HG02798 (cell line): ENCODE measurements around the gene TSPEAR.

Source experiments
- ATAC-seq: cut with Tn5 transposase; IDR thresholded peaks from one replicate; pipeline ENCODE4 v1.9.1; 2021; ENCODE audit warnings: mild to moderate bottlenecking; ENCODE audit not compliant: unreplicated experiment, poor library complexity

The TSPEAR gene

DNA sequence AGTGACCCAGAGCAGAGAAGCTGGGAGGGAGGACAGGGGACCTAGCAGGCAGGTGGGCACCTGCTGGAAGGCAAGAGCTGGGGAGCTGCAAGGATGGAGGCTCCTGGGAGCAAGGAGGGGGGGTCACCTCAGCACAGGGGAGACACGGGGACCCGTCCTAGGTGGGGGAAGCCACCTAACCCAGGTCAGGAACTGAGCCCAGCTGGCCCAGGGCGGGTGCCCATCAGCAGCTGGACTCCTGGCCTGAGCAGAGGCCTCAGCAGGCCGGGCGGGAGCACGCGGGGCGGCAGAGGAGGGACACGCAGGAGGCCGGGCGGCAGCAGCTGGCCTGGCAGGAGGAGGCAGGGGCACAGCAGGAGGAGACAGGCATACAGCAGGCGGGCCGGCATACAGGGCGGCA lies 172.3 kb downstream of the TSPEAR start:
- ATAC-seq = no peak

DNA sequence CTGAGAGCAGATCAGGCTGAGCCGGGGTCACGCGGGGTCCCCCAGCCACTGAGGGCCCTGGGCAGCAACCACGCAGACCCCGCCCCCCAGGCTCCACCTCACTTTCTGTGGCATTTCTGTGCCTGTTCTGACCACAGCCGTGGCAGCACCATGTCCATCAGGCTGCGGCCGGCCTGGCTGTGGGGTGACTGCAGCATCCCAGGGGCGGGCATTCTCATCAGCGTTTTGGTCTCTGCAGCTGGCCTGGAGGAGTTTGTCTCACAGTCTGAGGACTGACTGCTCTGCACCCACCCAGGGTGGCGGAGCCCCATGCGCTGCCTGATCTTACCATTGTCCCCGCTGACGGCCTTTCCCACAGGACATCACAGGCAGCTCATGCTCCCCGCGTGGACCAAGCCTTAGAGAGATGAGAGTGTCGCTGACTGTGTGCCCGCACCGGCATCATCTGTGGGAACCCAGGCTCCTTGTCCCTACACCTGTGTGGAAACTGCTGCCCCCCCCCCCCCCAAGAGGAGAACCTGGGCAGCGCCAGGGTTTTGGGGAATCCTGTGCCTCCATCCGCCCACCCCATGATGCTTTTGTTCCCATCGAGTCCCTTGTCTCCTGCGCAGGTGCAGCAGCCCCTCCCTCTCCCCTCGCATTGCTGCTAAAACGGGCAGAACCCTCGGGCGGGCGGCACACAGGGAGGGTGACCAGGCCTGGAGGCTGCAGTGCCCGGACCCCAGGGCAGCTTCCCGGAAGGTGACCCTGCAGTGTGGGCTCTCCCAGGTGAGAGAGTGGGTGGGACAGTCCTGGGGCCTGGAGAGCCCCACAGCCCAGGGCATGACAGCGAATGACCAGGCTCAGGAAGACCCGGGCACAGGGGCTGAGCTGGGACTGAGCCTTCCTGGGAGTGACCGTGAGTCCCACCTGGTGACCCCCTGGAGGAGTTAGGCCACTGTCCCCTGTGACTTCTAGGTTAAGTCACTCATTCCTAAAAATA lies 173.2 kb downstream of the TSPEAR start:
- ATAC-seq = no peak

DNA sequence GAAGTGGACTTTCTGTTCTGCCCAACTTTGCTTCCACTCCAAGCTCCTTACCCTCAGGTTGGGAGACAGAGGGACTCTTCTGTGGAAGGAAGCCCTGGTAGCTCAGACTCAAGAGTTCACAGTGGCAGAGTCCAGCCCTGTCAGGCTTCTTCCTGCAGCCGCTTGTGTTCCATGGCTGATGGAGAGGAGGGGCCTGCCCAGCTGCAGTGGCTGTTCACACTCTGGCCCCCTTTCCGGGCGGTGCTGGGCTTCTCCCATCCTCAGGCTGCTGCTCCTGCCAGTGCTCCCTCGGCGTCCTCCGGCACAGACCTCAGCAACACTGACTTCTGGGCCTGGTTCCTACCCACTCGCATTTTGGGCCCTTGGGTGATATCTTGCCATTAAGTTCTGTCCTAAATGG lies 175.4 kb downstream of the TSPEAR start:
- no peak for ATAC-seq

DNA sequence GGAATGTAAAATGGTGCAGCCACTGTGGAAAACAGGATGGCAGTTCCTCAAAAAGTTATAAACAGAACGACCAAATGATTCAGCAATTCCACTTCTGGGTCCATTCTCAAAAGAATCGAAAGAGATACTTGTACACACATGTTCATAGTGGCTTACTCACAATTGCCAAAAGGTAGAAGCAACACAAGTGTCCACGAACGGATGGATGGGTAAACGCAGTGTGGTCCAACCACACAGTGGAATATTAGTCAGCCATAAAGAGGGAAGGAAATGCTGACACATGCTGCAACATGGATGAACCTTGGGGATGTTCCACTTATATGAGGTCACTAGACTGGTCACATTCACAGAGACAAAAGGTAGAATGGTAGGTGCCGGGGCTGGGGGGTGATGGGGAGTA lies 176.7 kb downstream of the TSPEAR start:
- ATAC-seq = no peak

DNA sequence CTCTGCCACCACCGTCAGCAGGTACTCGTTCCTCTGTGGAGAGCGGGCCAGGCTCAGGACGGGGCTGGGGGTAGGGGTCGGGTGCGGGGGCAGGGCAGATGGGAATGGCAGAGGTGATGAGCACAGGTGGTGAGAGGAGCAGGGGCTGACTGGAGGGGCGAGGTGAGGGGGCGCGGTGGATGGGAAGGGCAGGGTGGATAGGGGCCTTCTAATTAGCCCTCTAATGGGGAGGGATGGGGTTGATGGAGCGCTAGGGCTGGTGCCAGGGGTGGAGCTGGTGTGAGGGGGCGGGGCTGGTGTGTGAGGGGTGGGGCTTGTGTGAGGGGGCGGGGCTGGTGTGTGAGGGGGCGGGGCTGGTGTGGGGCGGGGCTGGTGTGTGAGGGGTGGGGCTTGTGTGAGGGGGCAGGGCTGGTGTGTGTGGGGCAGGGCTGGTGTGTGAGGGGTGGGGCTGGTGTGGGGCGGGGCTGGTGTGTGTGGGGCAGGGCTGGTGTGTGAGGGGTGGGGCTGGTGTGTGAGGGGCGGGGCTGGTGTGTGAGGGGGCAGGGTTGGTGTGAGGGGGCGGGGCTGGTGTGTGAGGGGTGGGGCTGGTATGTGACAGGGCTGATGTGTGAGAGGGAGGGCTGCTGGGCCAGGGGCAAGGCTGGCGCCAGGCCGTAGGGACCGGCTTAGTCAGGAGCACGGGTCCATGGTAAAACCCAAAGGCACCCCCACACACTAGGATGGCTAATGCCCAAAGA lies 177.3 kb downstream of the TSPEAR start:
- ATAC-seq = no peak

DNA sequence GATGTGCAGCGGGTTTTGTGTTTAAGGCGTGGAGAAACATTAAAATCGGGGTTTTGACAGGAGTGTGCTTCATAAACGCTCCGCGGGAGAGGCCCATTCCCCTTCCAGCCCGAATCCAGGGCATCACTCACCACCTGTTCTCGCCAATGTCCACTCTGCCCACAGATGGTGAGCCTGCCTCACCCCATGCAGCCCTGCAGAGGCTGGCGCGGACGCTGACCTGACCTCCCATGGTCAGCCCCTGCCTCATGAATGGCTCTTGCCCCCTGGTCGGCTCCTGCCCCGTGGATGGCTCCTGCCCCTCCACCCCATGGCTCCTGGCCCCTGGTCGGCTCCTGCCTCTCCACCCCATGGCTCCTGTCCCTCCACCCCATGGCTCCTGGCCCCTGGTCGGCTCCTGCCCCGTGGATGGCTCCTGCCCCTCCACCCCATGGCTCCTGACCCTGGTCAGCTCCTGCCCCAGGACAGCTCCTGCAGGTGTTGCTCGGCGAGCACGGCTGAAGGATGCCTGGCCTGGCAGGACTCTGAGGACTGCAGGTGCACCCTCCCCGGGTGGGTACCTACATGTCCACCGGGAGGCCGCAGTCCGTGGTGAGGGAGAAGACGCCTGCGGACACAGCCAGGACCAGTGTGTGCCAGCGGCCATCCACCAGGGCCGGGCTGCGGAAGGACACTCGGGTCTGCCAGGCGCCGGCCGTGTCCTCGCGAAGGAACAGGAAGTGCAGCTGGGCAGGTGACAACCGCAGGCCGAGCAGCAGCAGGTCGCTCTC lies 178.1 kb downstream of the TSPEAR start:
- ATAC-seq = no peak

DNA sequence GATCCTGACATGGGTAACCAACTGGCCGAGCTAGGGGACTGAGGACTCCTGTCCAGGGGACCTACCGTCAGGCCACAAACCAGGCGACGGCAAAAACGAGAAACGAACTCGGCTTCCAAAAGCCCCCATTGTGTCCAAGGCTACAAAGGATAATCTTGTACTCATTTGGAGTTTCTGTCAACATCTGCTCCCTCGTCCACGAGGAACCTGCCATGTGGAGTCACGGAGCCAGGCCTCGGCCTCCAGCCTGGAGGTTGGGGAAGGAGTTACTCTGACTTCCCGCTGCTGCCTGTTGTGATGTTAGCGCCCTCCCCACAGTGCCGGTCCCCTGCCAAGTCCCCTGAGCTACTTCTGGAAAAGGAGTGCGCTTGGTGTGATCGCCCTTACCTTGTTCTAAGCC lies 178.7 kb downstream of the TSPEAR start:
- no peak for ATAC-seq

DNA sequence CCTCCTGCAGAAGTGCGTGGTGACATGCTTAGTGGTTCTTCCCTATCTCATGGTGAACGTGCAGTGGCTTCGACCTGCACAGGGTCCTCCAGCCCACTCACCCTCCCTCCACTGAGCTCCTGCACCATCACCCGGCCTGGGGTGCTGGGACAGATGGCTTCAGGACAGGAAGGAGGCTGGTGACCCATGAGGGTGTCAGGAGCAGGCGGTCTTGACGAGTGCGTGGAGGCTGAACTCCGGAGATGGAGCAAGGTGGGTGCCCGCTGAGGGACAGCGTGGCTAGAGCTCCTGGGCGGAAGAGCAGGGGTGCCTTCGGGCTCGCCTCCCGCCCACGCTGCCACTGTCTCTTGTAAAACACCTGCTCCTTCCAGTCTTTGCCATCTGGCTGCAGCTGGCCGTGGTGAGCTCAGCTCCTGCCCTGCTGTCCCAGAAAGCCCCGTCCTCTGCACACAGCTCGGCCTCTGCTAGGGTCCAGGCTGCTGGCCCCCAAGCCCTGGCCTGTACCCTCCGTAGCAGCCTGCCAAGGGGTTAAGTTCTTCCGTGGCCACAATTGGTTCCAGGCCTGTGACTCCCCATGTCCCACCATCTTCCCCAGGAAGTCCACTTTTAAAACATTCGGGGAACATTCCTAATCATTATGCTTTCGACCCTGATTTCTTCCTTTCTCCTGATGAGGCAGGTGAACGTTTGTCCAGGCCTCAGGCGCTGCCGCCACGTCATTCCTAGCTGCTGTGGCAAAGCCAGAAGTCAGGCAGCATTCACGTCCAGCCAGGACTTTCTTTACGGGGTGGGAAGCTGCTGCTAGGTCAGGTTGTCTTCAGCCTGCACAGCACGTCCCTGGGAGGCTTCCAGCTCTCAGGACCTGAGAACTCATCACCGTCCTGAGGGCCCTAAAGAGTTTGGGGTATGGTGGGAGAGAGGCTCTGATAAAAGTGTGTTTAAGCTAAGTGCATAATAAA lies 179.5 kb downstream of the TSPEAR start:
- no peak for ATAC-seq

DNA sequence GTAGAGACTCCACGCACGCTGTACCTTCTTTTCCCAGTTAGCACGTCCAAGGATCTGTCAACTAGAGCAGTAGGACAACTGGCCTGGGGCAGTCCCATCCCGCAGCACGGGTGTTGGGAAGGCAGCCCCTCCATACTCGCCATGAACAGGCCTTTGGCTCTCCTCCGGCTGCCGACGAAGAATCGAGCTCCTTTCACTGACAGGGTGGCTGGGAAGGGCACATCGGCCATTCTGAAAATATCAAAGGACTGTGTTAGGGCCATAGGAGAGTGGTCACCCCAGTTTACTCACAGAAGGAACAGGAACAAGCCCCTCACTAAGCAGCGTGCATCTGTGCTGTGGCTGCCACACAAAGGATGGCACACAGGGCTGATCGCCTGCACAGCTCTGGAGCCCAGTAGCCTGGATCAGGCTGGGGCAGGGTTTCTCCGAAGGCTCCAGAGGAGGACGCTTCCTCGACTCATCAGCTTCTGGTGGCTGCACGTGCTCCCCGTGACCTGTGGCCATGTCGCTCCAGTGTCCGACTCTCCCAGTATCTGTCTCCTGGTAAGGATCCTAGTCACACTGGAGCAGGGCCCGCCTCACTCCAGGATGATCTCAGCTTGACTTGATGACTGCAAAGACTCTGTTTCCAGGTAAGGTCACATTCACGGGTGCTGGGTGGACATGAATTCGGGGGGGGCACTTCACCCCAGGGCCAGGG lies 180.3 kb downstream of the TSPEAR start:
- no peak for ATAC-seq

DNA sequence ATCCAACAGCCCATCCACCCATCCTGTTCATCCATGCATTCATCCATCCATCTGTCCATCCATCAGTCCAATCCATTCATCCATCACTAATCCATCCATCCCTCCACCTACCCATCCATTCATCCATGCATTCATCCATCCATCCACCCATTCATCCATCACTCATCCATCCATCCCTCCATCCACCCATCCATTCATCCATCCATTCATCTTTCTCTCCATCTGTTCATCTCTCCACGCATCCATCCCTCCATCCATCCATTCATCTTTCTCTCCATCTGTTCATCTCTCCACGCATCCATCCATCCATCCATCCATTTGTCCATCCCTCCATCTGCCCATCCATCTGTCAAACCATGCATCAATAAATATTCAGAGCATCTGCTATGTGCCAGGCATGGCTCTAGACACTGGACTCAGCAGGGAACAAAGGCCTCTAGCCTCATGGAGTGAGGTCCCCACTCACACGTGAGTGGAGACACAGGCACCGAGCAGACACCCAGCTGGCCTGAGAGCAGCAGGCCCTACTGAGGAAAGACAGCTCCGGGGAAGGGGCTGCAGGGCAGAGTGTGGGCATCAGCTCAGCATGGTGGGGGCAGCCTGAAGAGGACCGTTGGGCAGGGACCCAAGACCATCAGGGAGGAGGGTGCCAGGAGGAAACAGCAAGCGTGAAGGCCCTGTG lies 181.0 kb downstream of the TSPEAR start:
- no peak for ATAC-seq

DNA sequence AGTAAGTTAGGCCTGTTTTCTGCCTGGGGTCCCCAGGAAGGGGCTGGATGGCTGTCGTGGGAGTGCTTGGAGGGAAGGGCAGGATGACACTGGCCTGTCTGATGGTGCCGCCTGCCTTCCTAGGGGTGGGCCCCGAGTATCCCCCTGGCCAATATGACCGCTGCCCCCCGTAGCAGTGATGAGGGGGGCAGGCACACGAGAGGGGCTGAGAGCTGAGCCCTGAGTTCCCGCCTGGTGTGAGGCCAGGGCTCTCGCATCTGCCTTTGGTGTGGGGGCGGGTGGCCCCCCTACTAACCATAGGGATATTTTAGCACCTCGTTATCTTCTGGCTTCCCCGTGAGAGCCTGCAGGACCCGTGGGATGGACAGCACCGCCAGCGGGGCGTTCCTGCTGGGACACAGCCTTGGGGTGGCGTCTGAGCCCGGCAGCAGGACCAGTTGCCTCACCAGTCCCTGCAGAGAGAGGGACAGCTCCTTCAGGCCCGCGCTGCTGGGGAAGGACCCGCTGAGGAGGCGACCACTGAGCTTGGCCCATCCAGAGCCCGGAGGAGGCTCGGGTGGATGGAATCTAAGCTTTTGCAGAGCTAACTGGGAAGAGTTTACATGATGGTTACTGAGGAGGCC lies 181.8 kb downstream of the TSPEAR start:
- ATAC-seq = no peak

DNA sequence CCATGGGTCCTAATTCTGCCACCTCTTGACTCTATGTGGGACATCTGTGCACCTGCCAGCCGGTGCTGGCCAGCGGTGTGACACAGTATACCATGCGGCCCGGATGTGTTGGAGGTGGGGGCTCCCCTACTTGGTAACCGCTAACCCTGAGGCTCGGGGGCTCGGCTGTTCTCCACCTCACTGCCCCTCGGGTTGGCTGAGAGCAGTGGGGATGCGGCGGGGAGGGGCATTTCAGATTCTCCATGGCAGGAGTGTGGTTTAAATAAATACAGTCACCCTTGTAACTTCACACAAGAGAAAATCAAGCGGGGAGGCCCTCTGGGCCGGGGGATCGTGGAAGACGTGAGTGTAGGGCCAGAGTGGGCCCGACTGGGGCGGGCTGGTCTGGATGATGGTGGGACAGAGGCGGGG lies 182.4 kb downstream of the TSPEAR start:
- ATAC-seq = no peak

DNA sequence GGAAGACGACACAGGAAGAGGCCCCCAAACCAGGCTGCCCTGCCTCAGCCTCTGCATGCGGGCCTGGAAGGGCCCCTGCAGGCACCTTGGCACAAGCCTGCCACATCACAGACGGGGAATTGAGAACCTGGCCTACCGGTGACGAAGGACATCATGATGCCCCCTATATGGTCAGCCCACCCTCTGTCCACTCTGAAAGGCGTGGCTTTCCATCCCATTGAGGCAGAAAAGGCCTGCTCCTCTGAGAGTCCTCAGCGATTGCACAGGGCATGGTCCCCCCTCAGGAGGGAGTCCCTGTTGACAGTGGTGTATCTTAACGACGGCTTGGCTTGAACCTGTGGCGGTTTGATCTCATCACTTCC lies 182.8 kb downstream of the TSPEAR start:
- no peak for ATAC-seq

DNA sequence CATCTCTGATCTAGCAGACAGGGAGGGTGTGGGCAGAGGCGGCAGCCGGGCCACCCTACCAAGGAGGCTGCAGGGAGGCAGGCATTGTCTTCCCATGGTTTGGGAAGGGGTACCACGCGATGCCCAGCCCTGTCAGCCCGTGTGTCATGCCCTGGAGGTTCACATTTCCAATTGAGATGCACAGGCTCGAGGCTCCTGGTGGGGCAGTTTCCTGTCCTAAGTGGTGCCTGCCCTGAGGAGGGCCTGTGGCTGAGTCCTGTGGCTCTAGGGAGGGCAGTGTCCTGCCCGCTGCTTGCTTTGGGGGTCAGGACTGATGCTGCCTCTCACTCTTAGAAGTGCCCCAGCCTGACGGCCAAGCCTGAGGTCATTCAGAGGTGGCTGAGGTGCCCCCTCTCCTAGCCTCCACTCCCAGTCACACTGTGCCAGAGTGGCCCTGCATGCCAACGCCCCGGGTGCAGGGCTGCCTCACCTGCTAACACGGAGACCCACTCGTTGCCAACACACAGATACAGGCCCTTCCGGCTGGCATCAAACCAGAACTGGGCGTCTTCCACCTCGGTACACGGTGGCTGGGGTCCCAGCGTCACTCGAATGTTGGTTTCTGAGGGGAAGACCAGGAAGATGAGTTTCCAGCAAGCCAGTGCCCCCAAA lies 183.3 kb downstream of the TSPEAR start:
- no peak for ATAC-seq

DNA sequence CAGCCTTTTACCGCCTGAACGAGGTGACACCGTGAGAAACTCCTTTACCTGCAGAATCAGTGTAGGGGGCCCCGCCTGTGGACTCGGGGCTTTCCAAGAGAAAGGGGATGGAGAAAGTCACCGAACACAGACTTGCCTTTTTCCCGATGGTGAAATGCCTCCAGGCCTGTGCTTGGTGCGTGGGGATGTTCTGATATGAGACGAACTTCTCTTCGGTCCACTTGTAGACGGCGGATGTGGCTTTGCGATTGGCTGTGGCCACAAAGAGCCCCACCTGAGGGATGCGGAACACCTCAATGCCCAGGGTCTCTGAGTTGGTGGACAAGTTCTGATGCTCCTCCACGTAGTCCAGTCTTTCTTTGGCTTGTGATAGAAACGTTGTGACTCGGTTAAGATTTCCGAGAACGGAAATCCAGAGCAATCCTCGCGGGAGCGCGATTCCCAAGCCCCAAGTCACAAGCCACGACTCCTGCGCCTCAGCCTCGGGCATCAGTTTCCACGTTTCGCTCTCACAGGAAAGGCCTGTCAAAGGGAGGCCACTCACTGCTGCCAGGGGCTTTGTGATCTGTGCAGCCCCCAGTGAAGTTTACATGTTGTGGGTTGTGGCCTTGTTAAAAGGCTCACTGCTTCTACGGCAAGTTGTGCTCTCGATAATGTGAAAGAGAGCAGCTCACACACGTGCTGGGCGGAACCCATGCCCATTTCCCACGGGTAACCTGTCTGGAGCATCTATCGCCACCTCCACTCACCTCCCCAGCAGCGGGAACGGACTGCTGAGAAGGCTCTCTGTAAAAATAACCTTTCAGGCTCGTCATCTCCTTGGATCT lies 184.0 kb downstream of the TSPEAR start:
- ATAC-seq = no peak

DNA sequence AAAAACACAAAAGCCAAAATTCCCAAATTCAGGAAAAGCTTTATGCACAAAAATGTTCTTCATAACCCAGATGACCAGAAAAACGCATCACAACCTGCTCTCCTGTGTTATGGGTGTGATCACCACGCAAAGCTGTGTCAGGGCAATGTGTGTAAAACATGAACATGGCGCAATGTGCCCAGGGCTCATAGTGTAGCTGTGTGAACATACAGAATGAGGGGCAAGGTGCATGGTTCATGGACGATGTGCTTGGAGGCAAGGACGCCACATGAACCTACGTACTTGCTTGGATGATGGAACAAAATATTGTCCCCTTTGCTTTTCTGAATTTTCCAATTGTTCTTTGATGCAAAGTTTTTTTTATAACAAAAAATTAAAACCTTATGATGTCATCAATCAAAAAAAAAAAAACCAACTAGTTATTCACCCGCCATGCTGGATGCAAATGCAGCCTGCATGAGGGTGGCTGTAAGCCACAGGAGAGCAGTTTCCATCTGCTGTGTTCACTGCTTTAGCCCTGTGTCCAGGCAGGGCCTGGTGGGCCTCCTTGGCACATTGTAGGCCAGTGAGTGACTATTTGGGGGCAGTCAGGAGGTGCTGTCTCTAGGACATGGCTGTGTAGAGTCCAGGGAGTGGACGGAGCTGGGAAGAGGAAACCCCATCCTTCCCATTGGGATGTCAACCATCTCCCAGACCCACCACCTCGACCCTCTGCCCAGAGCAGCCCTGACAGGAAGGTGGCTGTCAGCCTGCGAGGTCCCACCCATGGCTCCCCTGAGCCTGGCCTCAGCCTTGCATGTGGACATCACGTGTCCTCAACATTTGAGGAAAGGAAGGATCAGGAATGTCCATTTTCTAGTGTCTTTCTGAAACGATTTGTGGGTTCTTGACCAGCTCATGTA lies 185.0 kb downstream of the TSPEAR start:
- no peak for ATAC-seq
